ENCODE results near the gene DDX60.
"Not testable (repeated sequence)": the region's sequence is repeated elsewhere in the genome, so short reads cannot be mapped to it uniquely, and the experiment has no call there.

The DDX60 gene

GRCh38 chr4:168318266-168318895 is at the start of gene DDX60:
DDX60 (minus strand) TSS chr4:168318752; CDS start chr4:168311259, 7,493 bp downstream.
- peak; percentile 17 for DNase-seq

- DNase-seq: no peak
Measured at GRCh38 chr4:168367065-168367464, 48.5 kb upstream of the DDX60 start.

- no peak for DNase-seq
Measured at GRCh38 chr4:168362025-168362401, 43.5 kb upstream of the DDX60 start.

GRCh38 chr4:168361365-168362024 is 42.9 kb upstream of the DDX60 start:
- DNase-seq: no peak

- no peak for DNase-seq
Measured at GRCh38 chr4:168360271-168360670, 41.7 kb upstream of the DDX60 start.

- DNase-seq: no peak
Measured at GRCh38 chr4:168357941-168358340, 39.4 kb upstream of the DDX60 start.

- DNase-seq: no peak
Measured at GRCh38 chr4:168353746-168354145, 35.2 kb upstream of the DDX60 start.

GRCh38 chr4:168337550-168337940 is 19.0 kb upstream of the DDX60 start:
- DNase-seq: no peak

- no peak for DNase-seq
Measured at GRCh38 chr4:168336837-168337549, 18.4 kb upstream of the DDX60 start.

GRCh38 chr4:168335621-168336020 is 17.1 kb upstream of the DDX60 start:
- no peak for DNase-seq

GRCh38 chr4:168334053-168334452 is 15.5 kb upstream of the DDX60 start:
- no peak for DNase-seq

GRCh38 chr4:168330575-168330974 is 12.0 kb upstream of the DDX60 start:
- not testable (repeated sequence) for DNase-seq

GRCh38 chr4:168325591-168325990 is 7.0 kb upstream of the DDX60 start:
- DNase-seq: no peak

GRCh38 chr4:168321006-168321405 is 2.5 kb upstream of the DDX60 start:
- no peak for DNase-seq

GRCh38 chr4:168319486-168320019 is 1.0 kb upstream of the DDX60 start:
- DNase-seq: no peak

GRCh38 chr4:168317621-168318020 is 931 bp downstream of the DDX60 start:
- no peak for DNase-seq

- DNase-seq: peak; percentile 13
Measured at GRCh38 chr4:168309781-168310180, 8.8 kb downstream of the DDX60 start.

- DNase-seq: no peak
Measured at GRCh38 chr4:168308912-168309311, 9.6 kb downstream of the DDX60 start.

- no peak for DNase-seq
Measured at GRCh38 chr4:168306476-168306875, 12.1 kb downstream of the DDX60 start.

GRCh38 chr4:168304744-168305459 is 13.7 kb downstream of the DDX60 start:
- DNase-seq: no peak

- not testable (repeated sequence) for DNase-seq
Measured at GRCh38 chr4:168303430-168303829, 15.1 kb downstream of the DDX60 start.

- no peak for DNase-seq
Measured at GRCh38 chr4:168293386-168293975, 25.1 kb downstream of the DDX60 start.

- DNase-seq: no peak
Measured at GRCh38 chr4:168291242-168291641, 27.3 kb downstream of the DDX60 start.
